ENCODE data around the gene VWA2.
"Not testable (repeated sequence)": the region's sequence is repeated elsewhere in the genome, so short reads cannot be mapped to it uniquely, and the experiment has no call there.

The VWA2 gene

DNA sequence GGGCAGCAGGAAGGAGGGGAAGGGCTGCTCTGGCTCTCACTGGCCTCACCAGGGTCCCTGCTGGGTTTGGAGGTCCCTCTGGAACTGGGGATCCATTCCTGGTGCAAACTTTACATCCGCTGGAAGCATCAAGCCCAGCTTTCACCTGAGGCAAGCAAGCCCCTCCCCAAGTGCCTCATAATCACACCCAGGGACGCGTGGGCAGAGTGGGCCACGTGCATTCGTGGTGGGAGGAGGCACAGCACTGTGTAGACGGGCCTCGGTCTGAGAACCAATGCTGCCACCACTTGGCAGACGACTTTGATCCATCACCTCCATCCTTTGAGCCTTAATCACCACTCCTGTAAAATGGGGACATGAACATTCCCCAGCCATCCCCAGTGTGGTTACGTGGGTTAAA lies 74.1 kb downstream of the VWA2 start:
- in situ Hi-C loops (cut with HindIII; ENCODE audit: low sequenced_read_pairs), result no loop called here

DNA sequence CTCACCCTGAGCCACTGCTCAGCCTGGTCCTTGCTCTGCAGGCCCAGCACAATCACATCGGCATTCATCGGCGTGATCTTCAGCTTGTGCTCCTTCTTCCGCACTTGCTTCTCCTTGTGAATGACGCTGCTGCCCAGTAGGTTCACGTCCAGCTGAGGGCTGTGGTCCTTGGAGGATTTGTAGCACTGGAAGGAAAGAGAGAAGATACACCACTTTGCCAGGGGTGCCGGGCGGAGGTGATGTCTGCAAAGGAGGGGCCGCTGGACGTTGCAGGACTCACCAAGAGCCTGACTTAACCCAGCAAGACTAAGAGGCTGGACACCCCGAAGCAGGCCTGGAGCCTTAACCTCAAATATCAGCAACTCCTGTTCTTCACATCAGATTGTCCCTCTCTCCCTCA lies 74.8 kb downstream of the VWA2 start:
- in situ Hi-C loops (cut with HindIII; ENCODE audit: low sequenced_read_pairs), result no loop called here

DNA sequence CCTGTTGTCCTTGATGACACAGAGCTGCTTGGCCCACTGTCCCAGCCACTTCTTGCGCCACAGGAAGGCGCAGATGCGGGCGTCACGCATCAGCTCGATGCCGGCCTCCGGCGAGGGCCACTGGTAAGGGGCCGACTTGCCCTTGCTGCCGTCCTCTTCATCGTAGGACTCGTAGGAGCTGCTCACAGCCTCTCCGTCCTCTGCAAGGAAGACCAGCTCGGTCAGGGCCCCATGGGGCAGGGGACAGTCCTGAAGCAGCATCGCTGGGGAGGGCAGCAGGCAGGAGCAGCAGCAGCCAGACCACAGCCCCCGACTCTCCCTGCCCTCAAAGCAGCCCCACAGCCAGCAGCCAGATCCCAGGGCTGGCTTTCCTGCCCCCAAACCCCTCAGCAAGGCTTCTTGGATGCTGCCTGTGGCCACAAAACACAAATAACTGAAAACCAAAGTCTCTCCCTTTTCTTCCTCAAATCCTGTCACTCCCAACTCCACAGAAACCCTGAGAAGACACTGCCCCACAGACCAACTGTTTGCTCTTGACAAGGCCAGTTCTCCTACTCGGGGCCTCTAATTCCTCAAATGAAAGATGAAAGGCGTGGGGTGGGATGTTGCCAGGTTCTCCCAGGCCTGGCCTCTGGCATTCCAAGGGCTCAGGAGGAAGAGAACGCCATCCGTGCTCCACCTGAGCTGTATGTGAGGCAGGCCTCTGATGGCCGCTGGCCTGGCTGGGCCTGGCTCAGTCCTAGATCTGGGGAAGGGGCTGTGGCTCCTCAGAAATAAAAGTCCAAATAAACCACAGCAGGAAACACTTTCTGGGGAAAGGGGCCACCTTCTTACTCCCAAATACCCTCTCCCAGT lies 76.7 kb downstream of the VWA2 start:
- in situ Hi-C loops (cut with HindIII; ENCODE audit: low sequenced_read_pairs), result no loop called here

DNA sequence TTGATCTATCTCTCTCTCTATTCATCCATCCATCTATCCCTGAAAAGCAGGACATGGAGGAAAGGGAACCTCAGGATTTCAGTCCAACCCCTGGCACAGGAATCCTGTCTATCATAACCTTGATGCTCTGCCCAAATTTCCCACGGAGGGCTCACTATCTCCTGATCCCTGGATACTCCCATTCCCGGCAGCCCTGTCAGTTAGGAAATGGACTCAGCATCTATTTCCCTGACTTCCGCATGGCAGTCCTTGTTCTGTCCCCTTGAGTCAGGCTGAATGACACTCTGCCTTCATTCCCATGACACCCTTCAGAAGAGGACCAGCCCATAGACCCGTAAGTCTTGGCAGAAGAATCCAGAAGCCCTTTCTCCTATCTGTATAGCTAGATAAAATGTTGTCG lies 77.7 kb downstream of the VWA2 start:
- in situ Hi-C loops (cut with HindIII; ENCODE audit: low sequenced_read_pairs), result no loop called here

DNA sequence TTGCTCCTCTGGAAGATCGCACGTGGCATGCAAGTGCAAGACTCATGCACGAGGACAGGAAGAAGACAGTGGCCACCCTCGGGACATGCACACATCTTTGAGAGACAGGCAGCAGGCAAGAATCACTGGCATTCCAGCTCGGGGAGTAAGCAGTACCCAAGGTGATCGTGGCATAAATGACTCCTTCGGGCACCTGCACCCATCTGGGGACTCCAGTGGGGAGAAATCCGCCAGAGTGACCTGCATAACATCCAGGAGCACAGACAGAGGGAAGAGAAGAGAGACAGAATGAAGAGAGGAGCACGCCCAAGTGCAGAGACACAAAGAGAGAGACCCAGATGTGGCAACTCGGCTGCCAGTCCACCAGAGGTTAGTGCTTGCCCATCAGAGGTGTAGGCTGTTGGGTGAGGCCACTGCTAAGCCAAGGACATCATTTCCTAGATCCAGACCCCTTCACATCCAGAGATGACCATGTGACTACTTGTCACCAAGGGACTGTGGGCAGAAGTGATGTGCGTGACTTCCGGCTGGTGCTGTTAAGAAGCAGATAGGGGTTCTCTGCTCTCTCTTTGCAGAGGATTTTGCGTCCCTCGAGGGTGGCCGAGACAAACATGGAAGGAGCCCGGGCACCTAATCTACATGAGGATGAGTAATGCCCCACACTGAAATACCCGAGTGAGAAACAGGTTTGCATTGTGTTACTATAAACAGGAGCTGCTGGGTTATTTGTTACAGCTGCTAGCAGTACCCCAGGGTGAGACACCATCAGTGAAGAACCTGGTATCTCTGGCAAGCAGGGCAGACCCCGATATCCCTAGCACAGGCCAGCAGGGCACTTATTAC lies 80.6 kb downstream of the VWA2 start:
- in situ Hi-C loops (cut with HindIII; ENCODE audit: low sequenced_read_pairs), result no loop called here

DNA sequence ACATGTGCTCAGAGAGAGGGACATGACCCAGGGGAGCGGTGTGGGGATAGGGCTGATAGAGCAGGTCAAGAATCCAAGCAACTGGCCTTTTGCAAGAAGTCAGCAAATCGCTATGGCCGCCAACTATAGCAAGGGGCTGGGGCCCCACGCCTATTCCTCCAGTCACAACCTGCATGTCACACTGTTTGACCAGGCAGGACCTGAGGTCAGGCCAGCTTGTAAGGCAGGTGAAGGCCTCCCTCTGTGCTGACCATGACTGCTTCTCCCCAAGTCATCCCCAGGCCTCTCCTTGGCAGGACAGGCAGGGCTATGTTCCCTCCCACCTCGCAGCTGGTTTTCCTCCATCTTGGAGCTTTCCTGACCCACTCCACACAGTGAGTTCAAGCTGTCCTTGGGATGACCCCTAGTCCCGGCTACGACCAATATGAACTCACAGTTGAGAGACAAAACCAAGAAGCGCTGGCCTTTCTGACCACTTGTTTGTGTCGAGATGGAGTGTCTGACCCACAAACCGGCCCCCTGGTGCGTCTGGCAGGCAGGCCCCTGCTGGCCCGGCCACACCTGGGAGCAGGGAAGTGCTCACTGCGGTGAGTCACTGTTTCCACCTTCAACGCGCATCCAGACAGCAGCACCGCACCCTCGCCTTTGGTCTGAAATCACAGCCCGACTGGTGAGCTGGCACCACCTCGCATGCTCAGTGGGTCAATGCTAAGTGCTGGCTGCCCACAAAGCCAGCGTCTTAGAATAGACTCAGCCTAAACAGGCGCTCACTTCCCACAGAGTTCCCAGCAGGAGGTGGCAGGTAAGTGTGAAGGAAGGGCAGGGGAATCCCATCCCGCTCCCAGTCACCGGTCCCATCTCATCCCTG lies 81.4 kb downstream of the VWA2 start:
- in situ Hi-C loops (cut with HindIII; ENCODE audit: low sequenced_read_pairs), result no loop called here

DNA sequence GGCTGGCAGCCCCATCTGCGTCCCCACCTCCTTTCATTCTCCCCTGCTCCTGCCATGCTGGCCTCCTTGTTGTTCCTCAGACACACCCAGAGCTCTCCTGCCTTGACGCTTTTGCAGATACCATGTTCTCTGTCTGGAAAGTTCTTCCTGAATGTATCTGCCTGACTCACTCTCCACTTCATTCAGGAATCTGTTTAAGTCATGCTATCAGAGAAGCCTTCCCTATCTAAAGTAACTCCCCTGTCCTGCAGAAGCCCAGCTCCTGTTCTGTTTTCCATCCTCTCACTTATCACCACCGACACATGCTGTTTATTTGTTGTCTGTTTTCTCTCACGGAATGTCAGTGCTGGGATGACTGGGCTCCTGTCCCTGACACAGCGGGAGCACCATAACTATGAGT lies 83.3 kb downstream of the VWA2 start:
- in situ Hi-C loops (cut with HindIII; ENCODE audit: low sequenced_read_pairs), result no loop called here

DNA sequence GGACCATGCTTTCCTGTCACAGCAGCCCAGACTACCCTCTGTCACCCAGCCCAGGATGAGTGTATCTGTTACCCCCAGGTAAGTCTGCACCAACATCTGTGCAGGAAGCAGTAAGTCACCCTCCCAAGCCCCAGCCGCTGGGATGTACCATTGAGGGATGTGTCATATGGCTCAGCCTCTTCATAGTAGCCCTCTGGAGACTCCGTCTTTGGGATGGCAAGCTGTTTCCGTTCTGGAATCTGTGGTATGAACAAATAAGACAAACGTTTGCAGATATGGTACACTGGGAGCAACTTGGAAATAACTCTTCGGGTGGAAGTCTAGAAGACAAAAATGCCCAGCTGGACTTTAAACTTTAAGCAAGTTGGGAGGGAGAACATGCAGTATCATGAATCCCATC lies 84.0 kb downstream of the VWA2 start:
- in situ Hi-C loops (cut with HindIII; ENCODE audit: low sequenced_read_pairs), result no loop called here

DNA sequence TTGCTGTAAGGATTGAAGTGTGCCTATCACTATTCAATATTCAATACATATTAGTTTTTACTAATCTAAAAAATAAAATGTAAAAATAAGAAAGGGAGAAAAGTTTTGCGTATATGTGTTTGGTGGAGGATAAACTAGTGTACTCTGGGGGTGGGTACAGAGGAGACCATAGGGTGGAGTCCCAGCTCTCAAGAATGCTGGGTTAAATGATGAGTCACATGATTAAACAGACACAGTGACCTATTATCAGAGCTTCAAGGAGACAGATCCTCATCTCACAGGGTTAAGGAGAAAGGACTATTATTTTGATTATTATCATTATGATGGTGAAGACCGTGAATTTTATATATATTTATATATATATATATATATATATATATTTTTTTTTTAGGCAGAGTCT lies 87.7 kb downstream of the VWA2 start:
- in situ Hi-C loops (cut with HindIII; ENCODE audit: low sequenced_read_pairs), result no loop called here

DNA sequence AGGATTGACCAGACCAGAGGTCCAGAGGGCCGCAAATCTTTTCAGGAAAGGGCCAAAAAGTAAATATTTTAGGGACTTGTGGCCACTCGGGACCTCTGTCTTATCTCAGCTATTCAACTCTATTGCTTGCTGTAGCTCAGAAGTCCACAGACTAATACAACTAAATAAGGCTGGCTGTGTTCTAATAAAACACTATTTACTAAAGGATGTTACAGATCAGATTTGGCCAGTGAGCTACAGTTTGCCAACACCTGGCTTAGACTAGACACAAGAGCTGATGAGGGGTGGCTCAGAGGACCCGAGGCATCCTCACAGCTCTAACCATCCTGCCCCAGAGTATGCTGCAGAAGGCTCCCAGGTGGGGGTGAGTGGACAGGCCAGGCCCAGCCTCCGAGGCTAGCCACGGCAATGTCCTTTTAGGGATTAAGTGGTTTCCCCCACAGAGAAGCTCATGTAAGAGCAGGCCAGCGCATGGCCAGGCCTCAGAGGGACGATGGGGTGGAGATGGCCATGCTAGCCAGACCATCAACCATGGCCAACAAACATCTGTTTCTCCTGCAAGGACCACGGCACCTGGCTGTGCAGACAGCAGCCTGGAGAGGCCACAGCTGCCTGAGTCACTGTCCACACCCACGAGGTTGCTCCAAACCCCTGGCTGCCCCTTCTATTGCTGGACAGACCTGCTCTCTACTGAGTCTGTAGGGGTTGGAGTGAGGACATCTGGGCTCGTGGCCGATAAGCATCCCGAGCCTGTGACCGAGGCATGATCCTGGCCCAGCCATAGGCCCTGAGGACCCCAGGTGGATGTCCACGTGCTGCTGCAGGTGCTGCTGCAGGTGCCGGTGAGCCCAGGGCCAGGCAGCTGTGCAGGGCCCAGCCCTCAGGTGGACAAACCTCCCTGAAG lies 88.7 kb downstream of the VWA2 start:
- in situ Hi-C loops (cut with HindIII; ENCODE audit: low sequenced_read_pairs), result no loop called here

DNA sequence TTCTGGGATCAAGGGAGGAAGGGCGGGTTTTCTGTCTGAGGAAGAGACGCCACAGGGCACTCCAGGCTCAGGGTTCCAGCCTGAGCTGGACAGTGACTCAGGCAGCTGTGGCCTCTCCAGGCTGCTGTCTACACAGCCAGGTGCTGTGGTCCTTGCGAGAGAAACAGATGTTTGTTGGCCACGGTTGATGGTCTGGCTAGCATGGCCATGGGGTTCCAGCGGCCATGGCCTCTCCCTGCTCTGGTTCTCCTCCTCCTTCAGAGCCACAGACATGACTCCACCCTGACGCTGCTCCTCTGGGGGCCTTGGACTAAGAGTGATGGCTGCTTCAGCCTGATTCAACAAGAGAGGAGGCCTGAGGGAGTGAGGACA lies 89.4 kb downstream of the VWA2 start:
- in situ Hi-C loops (cut with HindIII; ENCODE audit: low sequenced_read_pairs), result no loop called here

DNA sequence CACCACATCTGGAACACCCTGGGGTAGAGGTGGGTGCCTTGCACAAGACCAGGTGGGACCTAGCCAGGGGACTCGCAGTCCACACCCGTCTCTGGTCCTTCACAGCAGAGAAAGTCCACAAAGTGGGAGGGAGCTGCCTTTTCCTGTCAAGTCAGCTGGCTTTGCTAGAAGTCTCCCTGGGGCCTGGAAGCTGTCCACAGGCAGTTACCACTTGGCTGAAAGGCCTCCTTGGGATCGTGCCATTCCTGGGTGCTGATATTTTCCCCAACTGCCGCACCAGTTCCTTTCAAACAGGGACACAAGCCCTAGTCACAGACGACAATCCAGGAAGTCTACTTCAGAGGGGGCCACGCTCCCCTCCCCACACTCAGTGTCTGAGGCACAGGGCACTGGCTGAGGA lies 89.8 kb downstream of the VWA2 start:
- in situ Hi-C loops (cut with HindIII; ENCODE audit: low sequenced_read_pairs), result no loop called here

DNA sequence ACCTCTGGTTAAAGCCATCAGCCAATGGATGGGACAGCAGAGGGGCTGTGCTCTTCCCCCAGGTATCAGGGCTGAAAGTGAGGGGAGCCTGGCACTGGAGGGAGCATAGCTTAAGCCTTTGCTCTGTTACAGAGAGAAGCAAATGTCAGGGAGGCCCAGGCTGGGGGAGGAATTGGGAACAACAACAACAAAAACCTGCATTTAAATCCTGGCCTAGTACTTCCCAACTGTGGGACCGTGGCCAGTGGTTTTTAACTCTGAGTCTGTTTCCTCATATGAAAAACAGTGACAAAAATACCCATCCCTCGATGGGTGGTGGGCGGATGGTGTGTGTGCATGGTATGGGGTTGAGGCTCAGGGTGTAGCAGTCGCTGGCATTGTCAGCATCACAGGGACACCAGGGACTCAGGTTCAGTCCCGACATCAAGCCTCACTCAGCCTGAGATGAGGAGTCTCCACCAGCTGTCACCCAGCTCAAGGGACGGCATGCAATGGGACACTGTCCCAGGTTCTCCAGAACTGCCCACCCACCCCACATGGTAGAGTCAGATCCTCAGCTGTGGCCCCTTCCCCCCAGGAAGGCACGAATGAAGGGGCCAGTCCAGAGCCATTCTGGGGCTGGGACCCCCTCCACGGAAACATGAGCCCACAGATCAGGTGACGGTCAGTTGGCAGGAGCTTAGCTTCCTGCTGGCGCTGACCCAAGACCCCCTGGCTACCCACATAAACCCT lies 90.7 kb downstream of the VWA2 start:
- in situ Hi-C loops (cut with HindIII; ENCODE audit: low sequenced_read_pairs), result no loop called here

DNA sequence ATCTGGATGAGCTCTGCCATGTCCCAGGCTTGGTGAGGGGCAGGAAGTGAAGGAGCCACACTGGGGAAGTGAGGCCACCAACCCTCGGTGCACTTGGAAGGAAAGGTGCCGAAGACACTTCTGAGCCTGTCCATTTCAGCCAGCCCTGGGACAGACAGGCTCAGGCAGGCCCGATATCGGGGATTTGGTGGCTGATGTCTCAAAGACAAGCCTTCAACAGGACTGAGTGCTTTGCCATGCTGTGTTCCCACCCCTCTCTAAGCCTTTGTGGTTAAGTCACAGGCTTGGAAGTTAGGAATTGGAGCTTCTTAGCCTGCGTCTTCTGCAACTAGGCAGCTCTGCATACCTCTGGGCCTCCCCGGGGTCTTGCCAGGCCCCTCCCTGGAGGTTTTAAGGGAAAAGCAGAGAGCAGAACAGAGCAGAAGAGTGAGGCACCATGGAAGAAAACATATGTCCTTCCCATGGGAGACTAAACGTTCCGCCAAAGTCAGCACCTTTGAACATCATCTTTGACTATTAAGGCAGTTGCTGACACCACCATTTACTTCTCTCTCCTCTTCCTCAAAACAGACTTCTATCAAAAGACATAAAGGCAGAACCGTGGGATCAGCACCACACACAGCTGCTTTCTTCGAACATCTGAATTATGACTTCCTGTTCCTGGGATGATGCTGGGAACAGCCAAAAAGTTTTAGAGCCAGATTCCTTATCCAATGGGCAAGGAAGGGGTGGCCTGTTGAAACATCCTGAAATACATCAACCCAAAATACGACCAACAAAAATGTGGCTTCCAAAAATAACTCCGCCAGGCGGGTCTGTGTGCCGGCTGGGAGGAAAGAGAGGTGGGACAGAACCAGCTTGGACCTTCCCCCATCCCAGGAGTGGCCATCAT lies 93.5 kb downstream of the VWA2 start:
- in situ Hi-C loops (cut with HindIII; ENCODE audit: low sequenced_read_pairs), result no loop called here

DNA sequence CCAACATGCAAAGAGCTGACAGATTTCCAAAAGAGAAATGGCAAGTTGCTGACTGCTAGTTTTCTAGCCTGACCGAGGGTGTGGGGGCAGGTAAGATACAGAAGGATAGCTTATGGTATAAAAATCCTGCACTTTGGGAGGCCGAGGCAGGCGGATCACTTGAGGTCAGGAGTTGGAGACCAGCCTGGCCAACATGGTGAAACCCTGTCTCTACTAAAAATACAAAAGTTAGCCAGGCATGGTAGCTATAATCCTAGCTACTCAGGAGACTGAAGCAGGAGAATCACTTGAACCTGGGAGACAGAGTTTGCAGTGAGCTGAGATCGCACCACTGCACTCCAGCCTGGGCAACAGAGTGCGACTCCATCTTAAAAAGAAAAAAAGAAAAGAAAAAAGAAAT lies 94.4 kb downstream of the VWA2 start:
- in situ Hi-C loops (cut with HindIII; ENCODE audit: low sequenced_read_pairs), result not testable (repeated sequence)

DNA sequence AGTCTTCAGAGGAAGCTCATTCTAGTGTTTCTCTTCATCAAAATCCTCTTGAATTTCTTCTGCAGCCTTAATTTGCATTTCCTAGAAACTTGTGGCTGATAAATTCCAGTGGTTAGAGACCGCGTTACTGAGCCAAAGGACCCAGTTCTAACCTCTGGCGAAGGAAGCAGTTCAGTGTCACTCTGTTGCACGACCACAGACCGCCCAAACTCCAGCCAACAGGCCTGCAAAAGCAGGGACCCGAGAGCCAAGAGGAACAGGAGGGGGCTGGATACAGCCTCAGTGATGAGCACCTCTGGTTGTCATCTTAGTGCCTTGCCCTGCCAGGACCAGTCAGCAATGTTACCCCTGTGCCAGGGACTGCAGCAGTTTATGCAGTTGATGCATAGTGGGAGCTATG lies 95.2 kb downstream of the VWA2 start:
- in situ Hi-C loops (cut with HindIII; ENCODE audit: low sequenced_read_pairs), result no loop called here

DNA sequence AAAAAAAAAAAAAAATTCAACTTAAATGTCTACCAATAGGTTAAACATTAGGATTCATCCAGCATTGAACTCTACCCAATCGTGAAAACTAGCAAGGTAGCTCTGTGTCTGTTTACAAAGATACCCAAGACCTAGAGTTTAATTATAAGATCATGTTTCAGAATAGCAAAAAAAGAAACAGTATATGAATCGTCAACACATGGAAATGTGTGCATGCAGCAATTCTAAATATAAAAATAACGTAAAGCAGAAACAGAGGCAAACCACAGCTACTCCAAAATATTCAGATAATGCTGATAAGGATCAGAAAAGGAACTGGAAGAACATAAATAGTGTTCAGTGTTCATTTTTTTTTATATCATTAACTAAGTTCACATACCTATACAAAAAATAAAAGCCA lies 96.6 kb downstream of the VWA2 start:
- in situ Hi-C loops (cut with HindIII; ENCODE audit: low sequenced_read_pairs), result no loop called here

DNA sequence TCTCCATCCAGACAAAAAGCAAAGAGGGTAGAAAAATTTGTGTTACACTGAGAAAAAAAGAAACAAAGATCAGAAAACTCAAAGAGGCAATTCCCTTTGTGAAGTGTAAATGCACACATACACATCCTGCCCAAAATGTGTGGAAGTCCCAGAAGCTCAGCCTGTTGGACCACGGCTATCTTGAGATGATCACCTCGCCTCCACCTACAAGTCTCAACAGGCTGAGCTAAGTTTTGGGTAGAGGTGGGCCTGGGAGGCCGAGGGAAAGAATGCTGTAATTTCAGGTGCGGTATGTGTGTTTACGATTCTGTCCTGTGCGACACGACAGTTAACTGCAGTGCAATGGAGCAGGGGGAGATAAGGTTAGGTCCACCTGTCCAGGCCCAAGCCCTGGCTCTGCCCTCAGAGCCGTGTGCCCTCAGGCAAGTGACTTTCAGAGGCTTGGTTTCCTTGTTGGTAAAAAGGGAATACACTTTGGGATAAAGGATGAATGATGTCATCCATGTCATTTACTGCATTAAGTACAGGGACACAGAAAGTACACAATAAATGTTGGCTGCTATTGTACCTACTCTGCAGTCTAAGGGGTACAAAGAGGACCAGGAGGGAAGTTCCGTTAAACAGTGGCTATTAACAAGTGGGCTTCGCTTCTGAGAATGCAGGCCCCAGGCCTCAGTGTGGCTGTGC lies 97.9 kb downstream of the VWA2 start:
- in situ Hi-C loops (cut with HindIII; ENCODE audit: low sequenced_read_pairs), result no loop called here

Measured in DLD1 (cell line).